Stimulated activated CD4-positive, alpha-beta T cell treated with anti-CD3 and anti-CD28 coated beads, Interleukin-4, amount 100 ng/mL, for 4 hours (primary cell): ENCODE measurements around the gene TP53AIP1.

Experiments used
- DNase-seq, 2 experiments: peaks; one replicate each; pipeline ENCODE4 v3.0.0-alpha.2; 2020

TP53AIP1 gene

DNA sequence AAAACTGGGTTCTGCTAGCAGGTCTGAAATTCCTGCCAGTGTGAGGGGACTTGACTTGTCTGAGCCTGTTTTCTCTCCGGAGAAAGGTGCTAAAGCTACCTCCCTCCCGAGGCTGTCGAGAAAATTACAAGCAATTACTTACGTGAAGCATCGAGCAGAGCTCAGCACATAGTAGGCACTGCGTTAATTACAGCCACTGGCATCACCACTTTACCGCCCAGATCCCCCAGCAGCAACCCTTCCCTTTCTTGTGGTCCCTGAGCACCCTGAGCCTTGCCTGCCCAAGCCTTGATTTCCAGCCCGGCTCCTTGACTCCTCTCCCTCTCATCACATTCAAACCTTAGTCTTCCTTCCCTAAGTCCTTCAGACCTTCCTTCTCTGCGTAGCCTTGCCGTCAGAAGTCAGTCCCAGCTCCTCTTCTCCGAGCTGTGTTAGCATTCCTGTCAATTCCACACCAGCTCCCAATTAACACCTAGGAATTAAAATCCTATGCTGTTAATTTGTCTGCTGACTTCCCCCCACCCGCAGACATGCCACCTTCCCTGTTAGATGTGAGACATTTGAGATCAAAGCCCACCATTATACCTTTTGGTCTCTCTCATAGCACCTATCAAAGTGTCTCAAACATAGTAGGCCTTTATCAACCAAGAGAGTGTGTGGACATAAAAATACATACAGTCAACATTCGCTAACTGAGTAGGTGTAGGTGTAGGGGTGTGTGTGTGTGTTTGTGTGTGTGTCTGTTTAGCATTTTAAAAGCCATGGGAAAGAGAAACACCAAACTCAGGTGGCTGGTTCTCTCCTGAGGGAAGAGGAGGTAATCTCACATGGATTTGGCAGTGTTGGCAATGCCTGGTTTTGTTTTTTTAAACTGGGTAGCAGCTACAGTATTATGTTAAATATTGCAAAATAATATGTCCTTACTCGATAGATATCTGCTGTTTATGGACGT lies 54.4 kb downstream of the TP53AIP1 start:
- DNase-seq = no peak

DNA sequence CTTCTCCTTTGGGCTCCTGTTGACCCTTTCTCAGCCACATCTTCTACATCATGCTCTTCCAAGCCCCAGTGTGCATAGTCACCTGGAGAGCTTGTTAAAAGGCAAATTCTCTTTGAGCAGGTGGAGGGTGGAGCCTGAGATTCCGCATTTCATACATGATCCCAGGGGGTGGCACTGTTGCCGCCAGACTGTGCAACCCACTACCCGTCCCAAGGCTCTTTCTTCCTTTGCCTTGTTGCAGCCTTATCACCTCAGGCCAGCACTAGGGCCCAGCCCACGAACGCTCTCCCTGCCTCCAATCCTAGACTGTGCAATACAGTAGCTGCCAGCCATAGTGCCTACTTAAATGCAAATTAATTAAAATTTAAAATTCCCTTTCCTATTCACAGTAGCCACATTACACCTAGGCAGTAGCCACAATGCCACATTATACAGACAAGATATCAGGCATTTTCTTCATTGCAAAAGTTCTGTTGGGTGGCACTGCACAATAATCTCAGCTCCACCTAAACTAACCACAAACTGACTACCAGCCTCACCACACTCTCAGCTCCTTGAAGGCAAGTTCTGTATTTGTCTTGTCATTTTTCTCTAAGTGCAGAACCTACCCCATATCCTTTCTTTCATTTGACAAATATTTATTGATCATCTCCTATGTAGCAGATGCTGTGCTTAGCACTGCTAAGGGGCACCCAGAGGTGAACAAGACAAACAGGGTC lies 56.1 kb downstream of the TP53AIP1 start:
- DNase-seq = no peak
